Stimulated activated CD4-positive, alpha-beta T cell treated with anti-CD3 and anti-CD28 coated beads, Interleukin-2, amount 100 ng/mL, for 48 hours (primary cell): ENCODE data around the gene ERCC6L.

Experiments used
- DNase-seq, 2 donors: peaks; one replicate each; pipeline ENCODE4 v3.0.0-alpha.2; 2020

Gene ERCC6L

DNA sequence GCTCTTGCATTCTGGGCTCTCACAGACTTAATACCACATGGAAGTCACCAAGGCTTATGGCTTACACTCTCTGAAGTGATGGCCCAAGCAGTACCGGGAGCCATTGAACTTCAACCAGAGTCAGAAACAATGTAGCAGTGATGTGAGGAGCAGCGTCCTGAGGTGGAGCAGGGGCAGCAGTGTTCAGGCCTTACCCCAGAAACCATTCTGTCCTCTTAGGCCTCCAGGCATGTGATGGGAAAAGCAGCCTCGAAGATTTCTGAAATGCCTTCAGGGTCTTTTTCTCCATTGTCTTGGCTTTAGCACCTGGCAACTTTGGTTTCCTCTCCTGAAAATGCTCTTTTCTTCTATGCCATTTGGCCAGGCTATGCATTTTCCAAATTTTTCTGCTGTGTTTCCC, 80.1 kb downstream of the ERCC6L start:
- DNase-seq = no peak
